Activated B cell treated with CpG ODN at 0.5 μM for 24 hours (primary cell): ENCODE measurements around the gene FAM81A. TPM values are rescaled to one million over a fixed set of nuclear protein-coding genes. Genes with fewer than 3 reads are reported as not detected.

Source experiments
- ATAC-seq: fragments of 200-7000 bp; cut with Tn5 transposase; one replicate; pipeline ENCODE4 v1.10.0; 2021; ENCODE audit warnings: low read depth, mild to moderate bottlenecking, moderate library complexity
- CTCF ChIA-PET: fragments of 350-600 bp; sonication (Branson Sonifier 250); formaldehyde crosslinking; loops from one replicate; lab custom pipeline; 2021; ENCODE audit warnings: antibody characterized with exemption; lab: Charles Lee
- POLR2A ChIA-PET: fragments of 350-600 bp; sonication (Branson Sonifier 250); formaldehyde crosslinking; loops from one replicate; lab custom pipeline; 2021; ENCODE audit warnings: antibody characterized with exemption; lab: Charles Lee
- DNase-seq: peaks from one replicate; pipeline ENCODE4 v3.0.0; 2022
- H3K27ac Mint-ChIP-seq: one replicate; pipeline ENCODE4 v1.8.0; 2020; ENCODE audit warnings: mixed read lengths
- H3K27me3 Mint-ChIP-seq: one replicate; pipeline ENCODE4 v1.8.0; 2021; ENCODE audit warnings: mixed read lengths
- H3K36me3 Mint-ChIP-seq: one replicate; pipeline ENCODE4 v1.8.0; 2021; ENCODE audit warnings: low read depth, mixed read lengths
- H3K4me1 Mint-ChIP-seq: one replicate; pipeline ENCODE4 v1.8.0; 2021; ENCODE audit warnings: mixed read lengths
- H3K4me3 Mint-ChIP-seq: one replicate; pipeline ENCODE4 v1.8.0; 2020; ENCODE audit warnings: mild to moderate bottlenecking, mixed read lengths
- H3K9me3 Mint-ChIP-seq: one replicate; pipeline ENCODE4 v1.8.0; 2020; ENCODE audit warnings: mixed read lengths
- CTCF ChIP-seq: fragments of 200-600 bp; IDR thresholded peaks from one replicate; pipeline ENCODE4 v1.8.0; 2022; ENCODE audit warnings: antibody characterized with exemption, mild to moderate bottlenecking
- intact Hi-C: fragments of 100-400 bp; cut with micrococcal nuclease; formaldehyde crosslinking; loops from one replicate; pipeline ENCODE4 v1.15.1; 2024
- total RNA-seq: library from RNA; stranded (reverse); gene quantifications from 2 replicates; pipeline ENCODE4 v1.2.3, GENCODE V29; 2022

FAM81A gene
- total RNA-seq, 1 donor from 2014 or later, result 6.2 TPM

- ATAC-seq, result no peak
- no peaks in the 10 kb centered on the region for H3K27me3 Mint-ChIP-seq
- H3K4me3 Mint-ChIP-seq, result peak overlapping the region; percentile 78
- TF ChIP-seq CTCF, result no peak
- H3K9me3 Mint-ChIP-seq, result no peaks in the 10 kb centered on the region
- H3K36me3 Mint-ChIP-seq, result no peaks in the 10 kb centered on the region
- POLR2A ChIA-PET, result interaction anchor here (0.6 to 4.8 kb wide), 14 partner anchors 9 to 239 kb away, joined by 3 to 63 read pairs (median 10); partner anchors contain the start of genes FAM81A and MYO1E
- peak overlapping the region; percentile 98 for H3K27ac Mint-ChIP-seq
- peaks cover 77% of the 10 kb centered on the region for H3K4me1 Mint-ChIP-seq
- CTCF ChIA-PET, result interaction anchor here (0.7 to 4.8 kb wide), 13 partner anchors 8 to 239 kb away, joined by 3 to 50 read pairs (median 6); no protein-coding TSS in a partner anchor
- intact Hi-C loops, result loop anchor here (1.0 to 10.0 kb wide), 9 partner anchors 14 to 639 kb away; partner anchors contain the start of genes BNIP2 and MINDY2
- DNase-seq, result no peak
Observed at GRCh38 chr15:59413577-59413976, 24.4 kb upstream of the FAM81A start.

- peaks cover 72% of the 10 kb centered on the region for H3K4me1 Mint-ChIP-seq
- H3K27me3 Mint-ChIP-seq, result no peaks in the 10 kb centered on the region
- ChIA-PET POLR2A (no interaction called here), CTCF (no interaction called here)
- no peaks in the 10 kb centered on the region for H3K9me3 Mint-ChIP-seq
- TF ChIP-seq CTCF, result no peak
- DNase-seq, result no peak
- no peak overlapping the region for H3K27ac Mint-ChIP-seq
- H3K4me3 Mint-ChIP-seq, result no peak overlapping the region
- no peaks in the 10 kb centered on the region for H3K36me3 Mint-ChIP-seq
- no peak for ATAC-seq
- intact Hi-C loops, result loop anchor here (10.0 kb wide), 1 partner anchor 642 kb away; the partner anchor contains the start of gene MINDY2
Observed at GRCh38 chr15:59416816-59417215, 21.2 kb upstream of the FAM81A start.

GRCh38 chr15:59419170-59419569 lies 18.8 kb upstream of the FAM81A start:
- H3K4me1 Mint-ChIP-seq, result peaks cover 54% of the 10 kb centered on the region
- TF ChIP-seq CTCF, result no peak
- ATAC-seq (no peak), DNase-seq (no peak)
- intact Hi-C loops, result loop anchor here (10.0 kb wide), 1 partner anchor 644 kb away; the partner anchor contains the start of gene MINDY2
- no peak overlapping the region for H3K4me3 Mint-ChIP-seq
- POLR2A ChIA-PET, result interaction anchor here (0.6 to 3.0 kb wide), 2 partner anchors 8 to 66 kb away, joined by 6 to 14 read pairs; no protein-coding TSS in a partner anchor
- H3K9me3 Mint-ChIP-seq, result no peaks in the 10 kb centered on the region
- CTCF ChIA-PET, result no interaction called here
- peak overlapping the region; percentile 25 for H3K27ac Mint-ChIP-seq
- no peaks in the 10 kb centered on the region for H3K36me3 Mint-ChIP-seq
- no peaks in the 10 kb centered on the region for H3K27me3 Mint-ChIP-seq

GRCh38 chr15:59420108-59420507 lies 17.9 kb upstream of the FAM81A start:
- Mint-ChIP-seq H3K4me3 (no peak overlapping the region), H3K27ac (no peak overlapping the region), H3K27me3 (no peaks in the 10 kb centered on the region), H3K4me1 (peaks cover 58% of the 10 kb centered on the region), H3K9me3 (no peaks in the 10 kb centered on the region), H3K36me3 (no peaks in the 10 kb centered on the region)
- ChIA-PET CTCF (interaction anchor here (0.9 kb wide), 1 partner anchor 72 kb away, joined by 4 read pairs; no protein-coding TSS in a partner anchor), POLR2A (interaction anchor here (3.0 kb wide), 1 partner anchor 9 kb away, joined by 14 read pairs; no protein-coding TSS in a partner anchor)
- intact Hi-C loops, result no loop called here
- ATAC-seq (no peak), DNase-seq (no peak)
- no peak for TF ChIP-seq CTCF

GRCh38 chr15:59420986-59421618 lies 16.9 kb upstream of the FAM81A start:
- Mint-ChIP-seq H3K9me3 (no peaks in the 10 kb centered on the region), H3K36me3 (no peaks in the 10 kb centered on the region), H3K27me3 (no peaks in the 10 kb centered on the region), H3K4me1 (peaks cover 57% of the 10 kb centered on the region), H3K4me3 (no peak overlapping the region), H3K27ac (no peak overlapping the region)
- CTCF ChIA-PET, result interaction anchor here (0.8 kb wide), 1 partner anchor 8 kb away, joined by 4 read pairs; no protein-coding TSS in a partner anchor
- POLR2A ChIA-PET, result interaction anchor here (0.6 to 3.0 kb wide), 2 partner anchors 10 to 121 kb away, joined by 4 to 14 read pairs; no protein-coding TSS in a partner anchor
- DNase-seq (no peak), ATAC-seq (no peak)
- intact Hi-C loops, result no loop called here
- no peak for TF ChIP-seq CTCF
